NCI-H187 (cell line): ENCODE results near the gene CLEC14A.

Experiments
- DNase-seq, 2 experiments: peaks; one replicate each; lab custom pipeline; 2025; lab: John Stamatoyannopoulos, UW

The CLEC14A gene

DNA sequence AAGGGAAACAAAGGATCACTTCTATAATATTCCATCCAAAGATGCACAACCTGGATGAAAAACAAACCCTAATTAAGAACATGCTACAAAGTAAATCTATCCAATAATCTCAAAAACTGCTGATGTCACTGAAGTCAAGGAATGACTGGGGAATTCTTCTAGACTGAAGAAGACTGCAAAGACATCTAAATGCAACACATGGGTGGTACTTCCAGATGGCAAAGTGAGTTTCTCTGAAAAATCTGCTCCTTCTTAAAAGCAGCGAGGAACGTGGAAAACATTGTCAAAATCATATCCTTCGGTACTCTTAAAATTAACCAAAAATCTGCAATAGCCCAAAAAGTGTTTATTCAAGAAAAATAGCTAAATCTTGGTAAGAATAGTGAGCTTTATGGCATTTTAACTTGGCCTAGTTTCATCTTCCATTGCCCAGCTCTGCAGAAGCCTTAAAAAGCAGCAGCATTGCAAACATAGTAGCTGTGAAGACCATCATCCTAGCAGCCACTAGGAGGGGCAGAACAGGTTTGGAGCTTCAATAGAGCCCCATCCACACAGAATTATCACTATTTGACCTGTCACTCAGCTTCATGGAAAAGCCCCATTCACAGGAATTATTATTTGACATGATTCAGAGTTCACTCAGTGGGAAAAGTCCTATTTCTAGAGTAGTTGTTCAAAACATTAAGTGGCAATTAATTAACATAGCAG, 7.4 kb downstream of the CLEC14A start:
- no peak for DNase-seq

DNA sequence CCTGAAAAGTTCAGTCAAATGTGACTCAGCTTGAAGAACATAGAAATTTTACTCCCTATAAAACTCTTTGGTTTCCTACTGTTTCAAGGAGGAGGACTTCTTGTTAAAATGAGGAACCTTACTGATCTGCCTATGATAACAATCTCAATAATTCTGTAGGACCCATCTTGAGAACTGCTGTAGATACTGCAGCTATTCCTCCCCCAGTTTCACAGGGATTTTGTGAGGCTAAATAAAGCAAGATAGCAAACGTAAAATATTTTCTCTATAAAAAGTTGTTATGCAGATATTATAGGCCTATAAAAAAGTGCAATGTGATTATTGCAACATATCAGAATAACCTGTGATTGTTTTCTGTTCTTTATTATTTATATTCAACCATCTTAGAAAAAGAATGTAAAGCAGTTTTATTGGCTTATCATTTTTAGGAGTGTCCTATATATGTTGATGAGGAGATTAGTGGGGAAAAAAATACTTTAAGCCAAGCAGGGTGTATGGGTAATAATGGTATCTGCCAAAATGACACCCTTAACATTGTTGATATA, 12.1 kb downstream of the CLEC14A start:
- no peak for DNase-seq

DNA sequence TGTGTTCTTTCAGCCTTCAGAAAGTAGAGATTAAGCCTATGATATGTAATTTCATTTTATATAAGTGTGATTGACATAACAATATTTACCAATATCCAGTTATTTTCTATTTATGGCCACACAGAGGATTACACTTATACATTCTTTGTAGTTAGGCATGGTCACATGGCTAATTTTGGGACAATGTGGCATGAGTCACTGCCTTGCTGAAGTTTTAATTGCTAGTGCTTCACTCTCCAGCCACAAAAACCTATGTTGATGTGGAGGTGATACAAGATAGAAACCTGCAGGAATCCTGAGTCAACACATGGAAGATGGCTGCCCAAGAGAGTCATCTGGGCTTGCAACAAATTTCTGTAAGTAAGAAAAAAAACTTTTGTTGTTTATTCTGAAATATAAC, 17.0 kb downstream of the CLEC14A start:
- no peak for DNase-seq

DNA sequence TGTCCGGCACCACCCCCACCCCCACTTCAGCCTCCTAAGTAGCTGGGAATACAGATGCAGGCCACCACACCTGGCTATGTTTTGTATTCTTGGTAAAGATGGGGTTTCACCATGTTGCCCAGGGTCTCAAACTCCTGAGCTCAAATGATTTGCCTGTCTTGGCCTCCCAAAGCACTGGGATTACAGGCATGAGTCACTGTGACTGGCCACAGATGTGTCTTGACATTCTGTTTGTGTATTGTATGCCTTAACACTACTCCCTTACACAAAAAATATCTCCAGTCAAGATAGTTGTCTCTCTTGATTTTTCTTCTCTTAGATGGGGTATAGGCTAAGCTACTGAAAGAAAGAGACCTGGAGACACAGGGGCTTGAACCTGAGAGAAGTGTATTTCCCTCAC, 17.6 kb downstream of the CLEC14A start:
- no peak for DNase-seq

DNA sequence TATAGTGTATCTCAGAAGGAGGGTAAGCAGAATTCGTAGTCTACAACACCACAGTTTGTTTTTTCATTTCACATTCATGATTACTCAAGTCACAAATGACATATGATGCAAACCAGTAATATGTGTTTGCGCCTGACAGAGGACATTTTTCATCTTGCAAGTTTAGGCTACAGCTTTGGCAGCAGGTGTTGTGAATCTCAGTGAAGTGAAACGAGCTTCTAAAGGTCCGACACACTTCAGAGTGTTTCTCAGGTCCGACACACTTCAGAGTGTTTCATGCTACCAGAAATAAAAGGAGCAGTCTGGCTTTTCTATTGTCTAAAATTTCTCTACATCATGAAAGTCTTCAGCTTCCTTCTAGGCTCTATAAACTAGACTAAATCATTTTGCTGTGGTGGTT, 22.7 kb downstream of the CLEC14A start:
- no peak for DNase-seq

DNA sequence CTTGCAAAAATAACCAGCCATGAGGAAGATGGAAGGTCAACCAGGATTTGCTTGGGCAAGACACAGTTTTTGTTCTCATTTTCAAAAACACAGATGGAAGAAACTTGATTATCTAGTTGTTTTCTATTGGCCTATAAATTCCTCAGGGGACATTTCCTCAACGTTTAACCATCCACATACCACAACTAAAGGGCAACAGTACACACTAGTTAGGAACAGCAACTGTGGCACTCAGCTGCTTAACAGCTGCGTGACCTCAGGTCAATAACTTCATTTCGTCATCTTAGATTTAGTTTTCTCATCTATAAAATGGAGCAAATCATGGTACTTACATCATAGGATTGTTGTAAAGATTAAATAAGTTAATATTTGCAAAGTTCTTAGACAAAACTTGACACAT, 29.5 kb downstream of the CLEC14A start:
- no peak for DNase-seq

DNA sequence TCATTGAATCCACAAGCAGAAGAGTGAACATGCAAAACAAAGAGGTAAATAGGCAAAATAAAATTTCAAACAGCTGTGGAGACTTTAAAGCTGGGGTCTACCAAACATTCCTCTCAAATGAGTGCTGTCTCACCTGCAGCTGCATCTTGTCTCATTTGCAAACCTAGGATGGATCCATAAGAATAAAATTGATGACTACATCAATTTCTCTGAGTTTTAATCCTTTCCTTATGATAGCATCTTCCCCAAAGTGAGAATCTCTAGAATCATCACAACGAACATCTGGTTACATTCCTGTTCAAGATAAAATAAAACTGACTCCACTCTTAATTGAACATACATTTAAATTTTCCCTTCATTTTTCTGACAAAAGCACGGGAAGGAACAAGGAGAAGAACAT, 29.9 kb downstream of the CLEC14A start:
- DNase-seq = no peak

DNA sequence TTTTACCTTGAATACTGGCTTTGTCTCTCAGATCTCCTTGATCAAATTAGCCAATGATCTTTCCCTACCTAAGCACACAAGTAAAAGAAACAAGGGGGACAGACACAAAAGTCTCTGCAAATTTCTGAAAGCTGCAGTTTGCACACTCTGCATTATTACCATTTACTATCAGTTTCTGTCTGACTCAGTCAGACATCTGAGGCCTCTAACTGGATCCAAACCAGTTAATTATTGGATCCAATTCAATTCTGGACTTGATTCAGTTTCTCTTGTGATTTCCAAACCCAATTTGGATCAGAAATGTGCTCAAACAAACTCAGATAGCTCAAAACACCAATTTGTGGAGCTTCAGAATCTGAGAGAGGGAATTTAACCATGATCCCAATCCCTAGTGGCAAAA, 31.6 kb downstream of the CLEC14A start:
- DNase-seq = no peak

DNA sequence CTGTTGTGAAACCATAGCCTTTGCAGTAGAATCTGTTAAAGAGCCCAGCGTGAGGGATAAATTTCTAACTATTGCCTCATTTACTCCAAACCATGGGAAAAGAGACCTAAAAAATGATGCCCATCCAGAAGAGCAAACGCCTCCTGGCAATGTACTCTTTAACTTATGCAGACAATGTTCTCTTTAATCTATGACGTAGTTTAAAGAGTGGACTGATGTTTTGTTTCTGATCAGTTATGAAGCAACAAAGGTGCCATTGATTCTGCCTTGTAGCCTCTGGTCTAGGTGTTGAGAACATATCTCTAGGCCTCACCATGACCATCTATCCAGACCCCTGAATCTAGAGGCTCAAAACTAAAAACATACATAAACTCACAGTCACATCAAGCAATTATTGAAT, 34.8 kb downstream of the CLEC14A start:
- no peak for DNase-seq

DNA sequence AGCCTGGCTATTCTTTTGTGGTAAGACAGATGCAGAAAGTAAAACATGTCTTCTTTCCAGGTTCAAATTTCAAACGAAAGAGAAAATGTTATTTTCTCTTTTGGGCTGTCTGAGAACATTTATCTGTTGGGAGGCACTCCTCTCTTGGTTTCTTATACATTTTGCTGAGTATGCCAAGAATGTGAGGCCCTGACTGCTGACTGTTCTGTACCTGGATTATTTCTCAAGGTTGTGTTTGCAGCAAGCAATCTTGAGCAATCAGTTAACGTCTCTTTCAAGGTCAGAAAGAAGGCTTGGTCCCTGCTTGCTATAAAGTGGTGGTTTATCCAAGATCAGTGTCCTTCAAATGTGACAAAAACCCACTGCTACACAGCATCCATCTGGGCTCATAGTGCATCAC, 38.3 kb downstream of the CLEC14A start:
- DNase-seq = no peak

DNA sequence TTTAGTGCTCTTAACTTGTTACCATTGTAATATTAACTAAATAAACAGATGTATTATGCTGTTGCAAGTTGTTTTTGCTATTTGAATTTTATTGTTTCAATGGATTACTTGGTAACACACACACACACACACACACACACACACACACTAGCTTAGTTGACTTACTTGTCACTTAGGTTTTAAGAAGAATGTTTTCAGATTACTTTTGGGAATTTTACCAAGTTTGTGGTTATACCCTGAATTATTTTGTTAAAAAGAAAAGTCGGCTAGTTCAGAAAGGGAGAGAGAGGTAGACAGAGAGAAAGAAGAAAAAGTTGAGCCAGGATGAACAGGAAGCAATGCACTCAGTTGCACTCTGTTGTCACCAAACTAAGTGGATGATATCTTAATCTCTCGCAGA, 42.9 kb downstream of the CLEC14A start:
- DNase-seq = no peak

DNA sequence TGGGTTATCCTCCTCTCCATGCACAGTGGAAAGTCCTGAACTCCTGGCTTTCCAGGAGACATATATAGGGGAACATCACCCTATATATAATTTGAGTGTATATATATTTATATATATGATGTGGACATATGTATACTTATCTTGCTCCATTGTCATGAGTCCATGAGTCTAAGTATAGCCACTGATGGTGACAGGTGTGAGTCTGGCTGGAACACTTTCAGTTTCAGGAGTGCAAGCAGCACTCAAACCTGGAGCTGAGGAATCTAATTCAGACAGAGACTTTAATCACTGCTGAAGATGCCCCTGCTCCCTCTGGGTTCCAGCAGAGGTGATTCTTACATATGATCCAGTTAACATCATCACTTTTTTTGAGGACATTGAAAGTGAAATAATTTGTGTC, 43.8 kb downstream of the CLEC14A start:
- no peak for DNase-seq

DNA sequence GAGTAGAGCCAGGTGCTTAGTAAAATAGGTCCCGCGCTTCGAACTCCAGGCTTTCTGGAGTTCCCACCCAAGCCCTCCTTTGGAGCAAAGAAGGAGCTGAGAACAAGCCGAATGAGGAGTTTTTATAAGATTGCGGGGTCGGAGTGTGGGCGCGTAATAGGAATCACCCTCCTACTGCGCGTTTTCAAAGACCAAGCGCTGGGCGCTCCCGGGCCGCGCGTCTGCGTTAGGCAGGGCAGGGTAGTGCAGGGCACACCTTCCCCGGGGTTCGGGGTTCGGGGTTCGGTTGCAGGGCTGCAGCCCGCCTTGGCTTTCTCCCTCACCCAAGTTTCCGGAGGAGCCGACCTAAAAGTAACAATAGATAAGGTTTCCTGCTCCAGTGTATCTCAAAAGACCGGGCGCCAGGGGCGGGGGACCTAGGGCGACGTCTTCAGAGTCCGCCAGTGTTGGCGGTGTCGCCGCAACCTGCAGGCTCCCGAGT, 44.6 kb downstream of the CLEC14A start:
- no peak for DNase-seq

DNA sequence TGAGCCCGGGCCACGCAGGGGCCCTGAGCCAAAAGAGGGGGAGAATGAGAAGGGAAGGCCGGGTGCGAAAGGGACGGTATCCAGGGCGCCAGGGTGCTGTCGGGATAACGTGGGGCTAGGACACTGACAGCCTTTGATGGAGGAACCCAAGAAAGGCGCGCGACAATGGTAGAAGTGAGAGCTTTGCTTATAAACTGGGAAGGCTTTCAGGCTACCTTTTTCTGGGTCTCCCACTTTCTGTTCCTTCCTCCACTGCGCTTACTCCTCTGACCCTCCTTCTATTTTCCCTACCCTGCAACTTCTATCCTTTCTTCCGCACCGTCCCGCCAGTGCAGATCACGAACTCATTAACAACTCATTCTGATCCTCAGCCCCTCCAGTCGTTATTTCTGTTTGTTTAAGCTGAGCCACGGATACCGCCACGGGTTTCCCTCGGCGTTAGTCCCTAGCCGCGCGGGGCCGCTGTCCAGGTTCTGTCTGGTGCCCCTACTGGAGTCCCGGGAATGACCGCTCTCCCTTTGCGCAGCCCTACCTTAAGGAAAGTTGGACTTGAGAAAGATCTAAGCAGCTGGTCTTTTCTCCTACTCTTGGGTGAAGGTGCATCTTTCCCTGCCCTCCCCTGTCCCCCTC, 45.2 kb downstream of the CLEC14A start:
- DNase-seq = no peak

DNA sequence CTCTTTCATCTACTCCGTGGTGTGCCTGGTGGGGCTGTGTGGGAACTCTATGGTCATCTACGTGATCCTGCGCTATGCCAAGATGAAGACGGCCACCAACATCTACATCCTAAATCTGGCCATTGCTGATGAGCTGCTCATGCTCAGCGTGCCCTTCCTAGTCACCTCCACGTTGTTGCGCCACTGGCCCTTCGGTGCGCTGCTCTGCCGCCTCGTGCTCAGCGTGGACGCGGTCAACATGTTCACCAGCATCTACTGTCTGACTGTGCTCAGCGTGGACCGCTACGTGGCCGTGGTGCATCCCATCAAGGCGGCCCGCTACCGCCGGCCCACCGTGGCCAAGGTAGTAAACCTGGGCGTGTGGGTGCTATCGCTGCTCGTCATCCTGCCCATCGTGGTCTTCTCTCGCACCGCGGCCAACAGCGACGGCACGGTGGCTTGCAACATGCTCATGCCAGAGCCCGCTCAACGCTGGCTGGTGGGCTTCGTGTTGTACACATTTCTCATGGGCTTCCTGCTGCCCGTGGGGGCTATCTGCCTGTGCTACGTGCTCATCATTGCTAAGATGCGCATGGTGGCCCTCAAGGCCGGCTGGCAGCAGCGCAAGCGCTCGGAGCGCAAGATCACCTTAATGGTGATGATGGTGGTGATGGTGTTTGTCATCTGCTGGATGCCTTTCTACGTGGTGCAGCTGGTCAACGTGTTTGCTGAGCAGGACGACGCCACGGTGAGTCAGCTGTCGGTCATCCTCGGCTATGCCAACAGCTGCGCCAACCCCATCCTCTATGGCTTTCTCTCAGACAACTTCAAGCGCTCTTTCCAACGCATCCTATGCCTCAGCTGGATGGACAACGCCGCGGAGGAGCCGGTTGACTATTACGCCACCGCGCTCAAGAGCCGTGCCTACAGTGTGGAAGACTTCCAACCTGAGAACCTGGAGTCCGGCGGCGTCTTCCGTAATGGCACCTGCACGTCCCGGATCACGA, 46.0 kb downstream of the CLEC14A start:
- no peak for DNase-seq

DNA sequence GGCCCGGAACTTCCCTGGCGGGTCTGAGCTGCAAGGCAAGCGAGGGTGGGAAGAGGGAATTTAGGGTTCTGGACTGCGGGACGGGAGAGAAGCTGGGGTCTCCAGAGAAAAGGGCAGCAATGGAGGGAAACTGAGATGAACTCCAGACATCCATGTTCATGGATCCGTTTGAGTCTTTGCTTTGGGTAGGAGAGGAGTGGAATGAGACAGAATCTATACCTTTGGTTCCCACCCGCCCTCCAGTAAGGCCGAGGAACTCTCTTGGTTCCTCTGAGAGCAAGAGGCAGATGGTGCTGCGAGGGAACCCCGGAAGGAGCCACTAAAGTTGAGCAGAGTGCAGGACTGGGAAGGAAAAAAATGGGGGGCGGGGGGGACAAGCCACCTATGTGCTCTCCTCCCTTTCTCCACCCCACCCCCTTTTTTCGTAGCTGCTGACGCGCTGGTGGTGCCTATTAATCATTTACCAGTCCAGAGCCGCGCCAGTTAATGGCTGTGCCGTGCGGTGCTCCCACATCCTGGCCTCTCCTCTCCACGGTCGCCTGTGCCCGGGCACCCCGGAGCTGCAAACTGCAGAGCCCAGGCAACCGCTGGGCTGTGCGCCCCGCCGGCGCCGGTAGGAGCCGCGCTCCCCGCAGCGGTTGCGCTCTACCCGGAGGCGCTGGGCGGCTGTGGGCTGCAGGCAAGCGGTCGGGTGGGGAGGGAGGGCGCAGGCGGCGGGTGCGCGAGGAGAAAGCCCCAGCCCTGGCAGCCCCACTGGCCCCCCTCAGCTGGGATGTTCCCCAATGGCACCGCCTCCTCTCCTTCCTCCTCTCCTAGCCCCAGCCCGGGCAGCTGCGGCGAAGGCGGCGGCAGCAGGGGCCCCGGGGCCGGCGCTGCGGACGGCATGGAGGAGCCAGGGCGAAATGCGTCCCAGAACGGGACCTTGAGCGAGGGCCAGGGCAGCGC, 47.0 kb downstream of the CLEC14A start:
- no peak for DNase-seq

DNA sequence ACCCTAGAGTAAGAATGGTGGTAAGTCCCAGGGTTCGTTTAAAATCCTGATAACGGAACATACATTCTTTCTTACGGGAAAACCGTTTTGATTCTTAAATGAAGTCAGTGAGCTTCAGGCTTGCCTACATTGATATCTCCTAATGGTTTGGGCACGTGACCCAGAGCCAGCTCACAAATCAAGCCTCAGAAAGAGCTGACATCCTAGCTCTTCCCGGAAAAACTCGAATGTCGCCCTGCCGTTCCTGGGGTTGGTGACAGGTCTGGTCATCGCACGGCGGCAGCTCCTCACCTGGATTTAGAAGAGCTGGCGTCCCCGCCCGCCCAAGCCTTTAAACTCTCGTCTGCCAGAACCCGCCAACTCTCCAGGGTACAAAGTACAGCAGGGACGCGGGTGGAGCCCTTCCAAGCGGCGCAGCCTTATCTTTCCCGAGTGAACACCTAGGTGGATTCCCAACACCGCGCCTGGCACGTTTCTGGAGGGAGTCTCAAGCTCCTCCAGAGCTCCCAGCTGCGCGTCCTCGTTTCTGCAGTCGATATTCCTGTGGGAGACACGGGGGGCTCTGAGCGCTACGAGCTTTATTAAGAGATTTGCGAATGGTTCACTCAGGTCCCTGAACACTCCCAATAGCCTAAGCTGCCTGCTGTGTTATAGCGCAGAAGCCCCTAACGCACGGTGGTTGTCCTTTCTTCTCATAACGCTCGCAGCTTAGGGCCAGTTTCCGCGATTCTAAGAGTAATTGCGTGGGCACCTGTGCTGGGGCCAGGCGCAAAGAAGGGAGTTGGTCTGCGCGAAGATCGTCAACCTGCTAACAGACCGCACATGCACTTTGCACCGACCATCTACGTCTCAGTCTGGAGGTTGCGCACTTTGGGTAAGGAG, 47.9 kb downstream of the CLEC14A start, which contains the start of gene SSTR1:
Gene SSTR1 (plus strand): TSS at position 169 of the 882 bp plus-strand sequence. CDS start 1,486 bp downstream, outside the sequence.
- DNase-seq = no peak

DNA sequence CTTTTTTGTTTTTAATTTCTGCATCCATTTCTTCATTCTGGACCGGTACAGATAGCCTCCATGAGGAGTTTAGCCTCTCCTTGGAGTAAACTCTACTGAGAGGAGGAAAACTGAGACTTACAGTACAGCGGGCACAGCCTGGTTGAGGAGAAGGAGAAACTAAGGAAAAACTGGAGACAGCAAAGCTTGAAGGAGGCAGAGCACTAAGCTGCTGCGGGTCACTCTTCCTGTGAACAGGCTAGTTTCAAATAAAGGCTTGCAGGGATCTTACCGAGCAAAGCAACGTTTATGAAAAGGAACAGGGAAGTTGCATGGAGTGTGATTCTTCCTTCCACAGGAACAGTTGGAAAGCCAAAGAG, 48.5 kb downstream of the CLEC14A start:
- DNase-seq = no peak

DNA sequence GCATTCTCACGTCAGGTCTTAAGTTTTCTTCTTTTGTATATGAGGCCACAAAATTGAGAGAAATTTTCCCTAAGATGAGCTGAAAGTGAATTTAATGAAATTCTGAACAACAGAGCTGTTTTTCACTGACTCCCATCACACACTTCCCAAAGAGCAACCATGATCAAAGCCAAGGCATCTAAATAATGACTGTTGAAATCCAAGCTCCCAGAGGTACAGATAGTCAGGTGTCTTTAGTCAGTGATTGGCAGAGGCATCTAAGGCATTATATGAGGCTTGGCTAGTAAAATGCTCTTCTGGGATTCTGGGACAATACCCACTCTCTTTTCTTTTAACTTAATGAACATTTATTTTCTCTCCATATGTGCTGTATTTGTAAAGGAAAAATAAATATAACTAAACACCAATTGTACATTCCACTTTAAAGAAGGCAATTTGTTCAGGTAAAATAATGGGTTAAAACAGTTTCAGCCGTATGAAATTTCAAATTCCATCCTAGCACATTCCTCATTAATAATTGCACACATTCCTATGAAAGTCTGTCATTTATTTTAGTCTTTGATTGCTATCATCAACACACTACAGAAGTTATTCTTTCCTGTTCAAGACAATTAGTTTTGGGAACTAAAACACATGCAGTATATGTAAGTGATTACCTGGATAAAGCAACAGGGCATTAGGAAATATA, 49.1 kb downstream of the CLEC14A start:
- DNase-seq = no peak
